Breast epithelium (tissue), 3 donors: ENCODE measurements around the gene MTFMT.

Source experiments
- CTCF ChIP-seq, 3 donors: fragments of 450-650 bp; IDR thresholded peaks; one replicate each; pipeline ENCODE4 v1.5.1; 2016 to 2017; ENCODE audit warnings: antibody characterized with exemption in 3 of 3, mild to moderate bottlenecking in 3 of 3, moderate library complexity in 3 of 3
- POLR2A ChIP-seq: fragments of 450-650 bp; IDR thresholded peaks from one replicate; pipeline ENCODE4 v1.6.1; 2016; ENCODE audit warnings: antibody characterized with exemption, mild to moderate bottlenecking, moderate library complexity

GRCh38 chr15:64985366-64986033 is 43.9 kb downstream of the MTFMT start:
- TF ChIP-seq POLR2A = no peak
- TF ChIP-seq CTCF (IDR thresholded peaks at IDR 0.05) = no peak
